Pancreas (tissue), 10 donors: Measurements from ENCODE around the gene SOX21. TPM values are rescaled to one million over a fixed set of nuclear protein-coding genes. Genes with fewer than 3 reads are reported as not detected.

Source experiments
- ATAC-seq, 4 donors: fragments of 200-7000 bp; cut with Tn5 transposase; one replicate each; pipeline versions ENCODE4 v1.8.0 to v1.9.1; 2020; ENCODE audit warnings: mild to moderate bottlenecking in 4 of 4, moderate library complexity in 4 of 4
- DNase-seq, 6 donors: peaks; one replicate each; pipeline ENCODE4 v3.0.0-alpha.2; 2020
- FAIRE-seq: peaks from 2 replicates; lab custom pipeline; 2012; peaks lifted over from hg19 to GRCh38; lab: Jason Lieb, UNC
- H3K27ac ChIP-seq, 4 donors: fragments of 200-600 bp; sonication (generic); 1 replicate in 3 of 4; 2 replicates in 1 of 4; pipeline versions ENCODE4 v1.5.0 to v1.8.0; 2020
- H3K27me3 ChIP-seq, 4 donors: fragments of 200-600 bp; one replicate each; pipeline ENCODE4 v1.8.0; 2021
- H3K36me3 ChIP-seq, 3 donors: fragments of 200-600 bp; sonication (generic) in 1 of 3; one replicate each; pipeline versions ENCODE4 v1.5.0 to v1.8.0; 2020 to 2021
- H3K4me1 ChIP-seq, 3 donors: fragments of 200-600 bp; one replicate each; pipeline ENCODE4 v1.8.0; 2021
- H3K4me3 ChIP-seq, 4 donors: fragments of 200-600 bp; sonication (generic) in 2 of 4; one replicate each; pipeline versions ENCODE4 v1.5.0 to v1.8.0; 2020 to 2021
- H3K9me3 ChIP-seq, 4 donors: fragments of 200-600 bp; one replicate each; pipeline ENCODE4 v1.8.0; 2021
- WGBS, 2 donors: extraction: QIAGEN DNeasy Blood & Tissue Kit; methylation state at CpG; one replicate each; pipeline ENCODE4 v1.1.7; 2013; 5-methylcytosine and 5-hydroxymethylcytosine counted together
- intact Hi-C, 3 donors: fragments of 100-400 bp; cut with DNase I; formaldehyde crosslinking; loops; one replicate each; pipeline versions ENCODE4 v1.11.1 to v1.14.2; 2022
- polyA plus RNA-seq, 2 donors: library from polyadenylated mRNA; stranded (reverse); fragments of 200-250 nt; gene quantifications; one replicate each; pipeline ENCODE4 v1.2.3, GENCODE V29; 2013
- total RNA-seq, 6 donors: library from RNA; stranded (reverse); fragmentation: NEBNext Ultra II Directional in 4 of 6; extraction: Animal tissue kit (Norgen Biotek cat#: 25700) in 4 of 6; gene quantifications; one replicate each; pipeline versions ENCODE4 v1.2.1 to v1.2.4, GENCODE V29; 2021 to 2023
- TF ChIP-seq, protein P1 (sequence below), 4 donors: fragments of 200-600 bp; sonication (generic) in 3 of 4; IDR thresholded peaks; one replicate each; pipeline versions ENCODE4 v1.5.0 to v1.8.0; 2021; ENCODE audit warnings: antibody characterized with exemption in 4 of 4
- donor health status: healthy with polysubstance abuse.
- donor health status: DM: no; HTN: no; CAD: no; lungs with moderate emphysema.
- donor health status: DM: no; HTN: no; CAD: no.
- donor health status: control.
- donor health status: control.
- donor health status: Bipolar disorder and iron deficiency.
- donor health status: DM: yes; HTN: yes; CAD: no.
- donor health status: DM: no; HTN: no; CAD: no.
- donor health status: DM: no; HTN: no; CAD: no.
- donor health status: DM: yes; HTN: yes; CAD: no.

The SOX21 gene
- total and polyA plus RNA-seq, 8 donors, result 0.16 TPM; not detected in 7

DNA sequence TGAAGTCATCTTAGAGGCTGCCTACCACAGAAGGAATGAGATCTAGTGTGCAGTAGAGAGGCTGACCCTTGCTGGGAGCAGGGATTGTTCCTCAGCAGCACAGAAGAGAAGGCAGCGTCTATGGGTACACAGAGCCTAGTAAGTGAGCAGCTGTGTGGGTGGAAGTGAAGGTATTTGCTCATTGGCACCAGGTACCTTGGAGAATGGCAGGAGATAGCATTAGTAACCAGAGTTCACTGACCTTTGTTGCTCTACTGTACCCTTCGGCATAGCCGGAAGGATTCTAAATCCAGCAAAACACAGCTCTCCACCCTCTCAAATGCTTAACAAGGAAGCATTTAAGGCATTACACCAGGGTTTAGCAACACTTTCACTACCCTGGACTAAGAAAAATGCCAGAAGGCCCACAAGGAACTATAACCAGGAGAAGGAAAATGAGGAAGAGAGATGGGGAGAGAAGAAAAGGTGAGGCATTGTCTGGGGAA is 12.3 kb downstream of the SOX21 start:
- TF ChIP-seq, protein P1, sequence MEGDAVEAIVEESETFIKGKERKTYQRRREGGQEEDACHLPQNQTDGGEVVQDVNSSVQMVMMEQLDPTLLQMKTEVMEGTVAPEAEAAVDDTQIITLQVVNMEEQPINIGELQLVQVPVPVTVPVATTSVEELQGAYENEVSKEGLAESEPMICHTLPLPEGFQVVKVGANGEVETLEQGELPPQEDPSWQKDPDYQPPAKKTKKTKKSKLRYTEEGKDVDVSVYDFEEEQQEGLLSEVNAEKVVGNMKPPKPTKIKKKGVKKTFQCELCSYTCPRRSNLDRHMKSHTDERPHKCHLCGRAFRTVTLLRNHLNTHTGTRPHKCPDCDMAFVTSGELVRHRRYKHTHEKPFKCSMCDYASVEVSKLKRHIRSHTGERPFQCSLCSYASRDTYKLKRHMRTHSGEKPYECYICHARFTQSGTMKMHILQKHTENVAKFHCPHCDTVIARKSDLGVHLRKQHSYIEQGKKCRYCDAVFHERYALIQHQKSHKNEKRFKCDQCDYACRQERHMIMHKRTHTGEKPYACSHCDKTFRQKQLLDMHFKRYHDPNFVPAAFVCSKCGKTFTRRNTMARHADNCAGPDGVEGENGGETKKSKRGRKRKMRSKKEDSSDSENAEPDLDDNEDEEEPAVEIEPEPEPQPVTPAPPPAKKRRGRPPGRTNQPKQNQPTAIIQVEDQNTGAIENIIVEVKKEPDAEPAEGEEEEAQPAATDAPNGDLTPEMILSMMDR (IDR thresholded peaks at IDR 0.05), result no peak
- no peaks in the 10 kb centered on the region for H3K36me3 ChIP-seq
- H3K27me3 ChIP-seq, result peaks cover 0 to 40% (median 4%) of the 10 kb centered on the region in 4 donors
- no peaks in the 10 kb centered on the region for H3K4me1 ChIP-seq
- ATAC-seq (no peak), FAIRE-seq (no peak), DNase-seq (no peak)
- no peak overlapping the region for H3K4me3 ChIP-seq
- intact Hi-C loops, result no loop called here
- 53 to 64% methylated on average over 3 of the region's 3 CpGs for WGBS, 2 donors
- no peak overlapping the region for H3K27ac ChIP-seq
- H3K9me3 ChIP-seq, result no peaks in the 10 kb centered on the region

DNA sequence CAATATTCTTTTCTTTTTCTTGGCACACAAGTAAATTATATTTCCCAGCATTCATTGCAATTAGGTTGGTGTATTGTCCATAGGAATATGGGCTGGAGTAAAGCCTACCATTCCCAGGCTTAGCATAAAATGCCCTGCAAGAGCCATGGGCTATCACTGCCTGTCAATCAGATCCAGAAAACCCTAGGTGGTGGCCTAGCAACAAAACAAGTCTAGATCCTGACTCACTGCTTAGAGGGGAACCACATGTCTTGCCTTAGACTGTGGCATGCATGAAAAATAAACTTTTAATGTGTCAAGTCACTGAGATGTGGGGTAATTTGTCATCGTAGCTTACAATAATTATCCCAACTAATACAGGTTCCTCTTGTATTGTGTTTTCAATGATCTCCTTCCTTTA is 16.2 kb downstream of the SOX21 start:
- ATAC-seq (no peak), DNase-seq (no peak), FAIRE-seq (no peak)
- WGBS, 2 donors, result 74 to 76% methylated on average over 1 of the region's 1 CpG
- TF ChIP-seq, protein P1 (IDR thresholded peaks at IDR 0.05), result no peak
- no peaks in the 10 kb centered on the region for H3K4me1 ChIP-seq
- peaks cover 0 to 3% (median 0%) of the 10 kb centered on the region in 4 donors for H3K27me3 ChIP-seq
- H3K36me3 ChIP-seq, result no peaks in the 10 kb centered on the region
- no peak overlapping the region for H3K27ac ChIP-seq
- intact Hi-C loops, result no loop called here
- H3K4me3 ChIP-seq, result no peak overlapping the region
- no peaks in the 10 kb centered on the region for H3K9me3 ChIP-seq

DNA sequence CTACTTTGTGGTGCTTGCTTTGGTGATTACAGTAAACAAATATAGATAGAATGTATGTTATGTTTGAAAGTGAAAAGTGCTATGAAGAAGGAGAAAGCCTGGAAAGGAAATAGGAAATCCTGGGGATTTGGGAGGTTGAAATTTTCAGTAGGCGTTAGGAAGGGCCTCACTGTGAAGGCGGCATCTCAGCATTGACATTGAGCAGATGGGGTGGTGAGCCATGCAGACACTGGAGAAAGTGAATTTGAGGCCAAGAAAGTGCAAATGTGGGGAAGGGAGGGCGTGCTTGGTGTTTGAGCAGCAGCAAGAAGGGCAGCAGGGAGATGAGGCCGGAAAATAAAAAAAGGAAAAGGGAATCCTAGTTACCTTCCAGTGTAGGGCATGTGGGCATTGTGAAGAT is 20.3 kb downstream of the SOX21 start:
- no peaks in the 10 kb centered on the region for H3K36me3 ChIP-seq
- no peaks in the 10 kb centered on the region for H3K9me3 ChIP-seq
- ATAC-seq (no peak), FAIRE-seq (no peak), DNase-seq (no peak)
- TF ChIP-seq, protein P1 (IDR thresholded peaks at IDR 0.05), result no peak
- intact Hi-C loops, result no loop called here
- H3K27ac ChIP-seq, result no peak overlapping the region
- H3K27me3 ChIP-seq, result no peaks in the 10 kb centered on the region
- H3K4me3 ChIP-seq, result no peak overlapping the region
- no peaks in the 10 kb centered on the region for H3K4me1 ChIP-seq
- 79 to 86% methylated on average over 4 of the region's 4 CpGs for WGBS, 2 donors

DNA sequence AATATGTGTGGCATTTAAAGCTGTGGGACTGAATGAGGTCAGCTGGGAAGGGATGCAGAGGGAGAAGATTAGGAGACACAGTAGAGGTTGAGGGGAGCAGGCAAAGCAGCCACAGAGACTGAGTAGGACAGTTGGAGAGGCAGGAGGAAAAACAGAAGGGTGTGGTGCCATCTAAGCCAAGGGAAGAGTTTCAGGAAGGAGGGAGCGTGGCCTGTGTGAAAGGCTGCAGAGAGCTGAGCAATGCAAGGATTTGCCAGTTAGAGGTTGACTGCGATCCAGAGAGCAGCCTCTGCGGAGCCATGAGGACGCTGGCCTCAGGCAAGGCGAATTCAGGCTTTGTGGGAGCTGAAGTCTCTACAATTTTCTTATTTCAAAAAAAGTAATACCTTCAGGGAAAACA is 28.9 kb downstream of the SOX21 start:
- Histone ChIP-seq H3K27me3 (no peaks in the 10 kb centered on the region), H3K9me3 (no peaks in the 10 kb centered on the region), H3K4me3 (no peak overlapping the region), H3K36me3 (no peaks in the 10 kb centered on the region), H3K4me1 (no peaks in the 10 kb centered on the region), H3K27ac (no peak overlapping the region)
- DNase-seq, result no peak
- WGBS, 2 donors, result 85 to 87% methylated on average over 5 of the region's 5 CpGs
- ATAC-seq, result no peak
- intact Hi-C loops, result no loop called here
- no peak for FAIRE-seq
- TF ChIP-seq, protein P1 (IDR thresholded peaks at IDR 0.05), result no peak

DNA sequence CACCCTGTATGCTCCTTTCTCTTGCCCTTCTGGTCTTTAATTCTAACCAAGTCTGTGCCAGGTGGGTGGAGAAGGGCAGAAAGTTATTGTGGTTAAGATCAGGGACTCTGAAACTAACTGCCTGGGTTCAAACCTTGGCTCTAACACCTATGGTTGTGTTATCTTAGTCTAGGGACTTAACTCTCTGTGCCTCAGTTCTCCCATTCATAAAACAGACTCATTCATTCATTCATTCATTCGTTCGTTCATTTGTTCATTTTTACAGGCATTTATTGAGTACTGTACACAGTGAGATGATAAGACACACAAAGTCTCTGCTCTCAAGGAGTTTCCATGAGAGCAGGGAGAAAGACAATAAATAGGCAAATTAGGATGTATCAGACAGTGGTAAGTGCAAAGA is 30.1 kb downstream of the SOX21 start:
- WGBS, 2 donors, result 32 to 53% methylated on average over 2 of the region's 2 CpGs
- Histone ChIP-seq H3K36me3 (no peaks in the 10 kb centered on the region), H3K4me3 (no peak overlapping the region), H3K4me1 (no peaks in the 10 kb centered on the region), H3K27me3 (no peaks in the 10 kb centered on the region), H3K27ac (no peak overlapping the region), H3K9me3 (no peaks in the 10 kb centered on the region)
- intact Hi-C loops, result no loop called here
- TF ChIP-seq, protein P1 (IDR thresholded peaks at IDR 0.05), result no peak
- no peak for DNase-seq
- ATAC-seq, result no peak
- FAIRE-seq, result no peak
